ENCODE results near the gene FCN1.

Gene FCN1

GRCh38 chr9:134913713-134914500 is 3.8 kb downstream of the FCN1 start:
- DNase-seq (ENCODE audit: low read depth), result no peak

DNA sequence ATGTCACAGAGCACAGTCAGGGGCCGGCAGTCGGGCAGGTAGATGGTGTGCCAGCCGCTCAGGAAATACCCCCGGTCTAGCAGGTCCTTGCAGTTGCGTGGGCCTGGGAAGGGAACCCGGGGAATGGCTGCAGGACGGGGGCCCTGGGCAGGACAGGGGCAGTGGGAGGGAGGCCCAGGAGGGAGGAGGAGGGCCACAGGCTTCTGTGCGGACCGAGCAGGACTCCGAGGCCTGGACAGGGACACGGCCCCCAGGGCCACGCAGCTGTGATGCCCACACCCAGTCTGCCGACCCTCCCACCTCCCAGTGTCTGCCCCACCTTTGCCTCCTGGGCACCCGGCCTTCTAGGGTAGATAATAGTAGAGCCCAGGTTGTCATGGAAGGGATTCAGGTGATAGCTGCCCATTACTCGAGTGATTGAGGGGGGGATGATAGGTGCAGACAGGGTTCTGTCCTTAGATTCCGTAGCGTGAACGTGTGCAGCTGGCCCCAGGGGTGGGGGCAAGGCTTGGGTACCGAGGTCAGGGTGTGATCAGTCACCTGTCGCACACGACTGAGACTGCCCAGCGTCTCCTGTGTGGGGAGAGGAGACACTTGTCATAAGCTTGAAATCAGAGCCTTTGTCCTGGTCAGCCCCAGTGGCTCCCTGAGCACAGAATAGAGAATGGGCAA is 4.5 kb downstream of the FCN1 start:
- no peak for DNase-seq (ENCODE audit: low read depth)

- DNase-seq (ENCODE audit: low read depth), result no peak
These were observed 5.4 kb downstream of the FCN1 start for GRCh38 chr9:134912126-134912840.

DNA sequence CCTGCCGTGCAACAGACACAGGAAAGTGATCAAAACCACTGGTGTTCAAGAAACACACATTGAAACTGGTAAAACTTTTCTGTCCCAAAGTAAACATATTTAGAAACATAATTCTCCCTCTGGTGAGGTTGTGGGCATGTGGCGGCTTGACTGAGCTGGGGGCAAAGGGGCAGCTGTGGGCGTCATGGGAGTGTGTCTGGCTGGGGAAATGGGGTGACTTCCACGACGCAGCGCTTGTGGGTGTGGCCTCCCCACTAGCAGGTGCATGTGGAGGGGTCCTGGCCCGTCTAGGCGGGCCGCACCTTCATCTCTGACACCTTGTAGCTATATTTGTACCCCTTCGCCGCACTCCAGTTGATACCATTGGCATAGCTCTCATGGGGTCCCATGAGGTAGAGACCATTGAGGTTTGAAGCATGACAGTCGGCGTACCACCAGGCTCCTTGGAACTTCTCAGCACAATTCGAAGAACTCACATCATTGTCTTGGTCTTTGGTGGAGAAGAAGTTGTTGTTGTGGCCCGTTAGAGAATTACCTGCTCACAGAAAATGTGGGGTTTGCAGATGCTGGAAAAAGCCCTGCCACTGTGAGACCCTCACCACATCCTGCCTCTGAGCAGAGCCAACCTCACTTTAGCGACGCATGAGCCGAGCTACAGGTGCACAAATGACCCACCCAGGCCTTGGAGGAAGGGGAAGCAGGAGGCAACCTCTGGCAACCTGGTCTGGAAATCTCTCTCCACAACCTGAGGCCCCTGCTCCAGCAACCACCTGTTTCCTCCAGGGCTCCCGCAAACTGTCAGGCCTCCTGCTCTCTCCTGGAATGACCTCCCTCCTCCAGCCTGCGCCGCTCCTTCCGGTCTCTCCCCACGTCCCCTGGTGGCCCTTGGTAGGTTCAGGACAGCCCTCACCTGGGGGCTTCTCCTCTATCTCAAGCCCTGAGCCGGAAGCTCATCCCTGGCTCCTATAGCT is 7.9 kb downstream of the FCN1 start:
- no peak for DNase-seq (ENCODE audit: low read depth)

DNA sequence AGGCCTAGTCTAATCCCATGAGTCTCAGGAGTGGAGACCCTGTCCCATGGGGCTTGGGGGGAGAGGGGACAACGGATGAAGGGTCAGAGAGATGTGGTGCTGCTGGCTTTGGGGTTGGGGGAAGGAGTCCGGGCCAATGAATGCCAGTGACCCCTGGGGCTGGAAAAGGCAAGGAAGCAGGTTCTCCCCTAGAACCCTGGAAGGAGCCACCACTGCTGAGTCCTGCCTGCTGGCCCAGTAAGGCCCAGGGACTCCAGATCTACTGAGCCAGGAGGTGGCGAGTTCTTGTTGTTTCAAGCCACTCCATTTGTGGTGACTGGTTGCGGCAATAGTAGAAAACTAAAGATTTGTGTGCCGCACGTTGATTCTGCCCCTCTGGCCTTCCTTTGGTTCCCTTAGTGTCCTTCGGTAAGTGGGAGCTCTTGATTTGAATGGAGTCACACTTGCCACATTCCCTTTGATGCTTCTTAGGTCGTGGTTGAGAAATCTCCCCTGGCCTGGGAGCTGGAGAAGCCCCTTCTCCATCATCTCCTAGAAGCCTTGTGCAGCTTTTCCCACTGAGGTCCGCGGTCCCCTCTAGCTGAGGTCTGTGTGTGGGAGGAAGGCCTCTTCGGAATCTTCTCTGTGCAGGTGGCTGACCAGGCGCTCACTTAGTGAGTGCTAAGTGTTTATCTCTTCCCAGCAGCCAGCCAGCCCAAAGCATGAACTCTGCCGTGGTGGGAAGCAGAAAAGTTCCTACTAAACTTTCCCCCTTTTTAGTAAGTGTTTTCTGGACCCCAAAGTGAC is 9.0 kb downstream of the FCN1 start:
- DNase-seq (ENCODE audit: low read depth), result no peak

DNA sequence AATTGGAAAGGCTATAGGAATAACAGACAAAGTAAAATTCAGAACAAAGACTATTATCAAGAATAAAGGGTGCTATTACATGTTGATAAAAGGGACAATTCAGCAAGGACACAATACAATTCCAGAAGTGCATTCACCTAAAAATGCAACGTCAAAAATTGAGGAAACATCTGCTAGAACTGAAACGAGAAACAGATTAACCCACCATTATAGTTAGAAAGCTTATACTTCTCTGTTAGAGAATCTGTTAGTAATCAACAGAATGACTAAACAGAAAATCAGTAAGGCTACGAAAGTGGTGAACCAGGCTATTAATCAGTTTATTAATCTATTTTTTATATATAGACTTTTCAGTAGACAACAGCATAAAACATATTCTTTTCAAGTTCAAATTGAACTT is 14.8 kb downstream of the FCN1 start:
- DNase-seq (ENCODE audit: low read depth), result no peak

DNA sequence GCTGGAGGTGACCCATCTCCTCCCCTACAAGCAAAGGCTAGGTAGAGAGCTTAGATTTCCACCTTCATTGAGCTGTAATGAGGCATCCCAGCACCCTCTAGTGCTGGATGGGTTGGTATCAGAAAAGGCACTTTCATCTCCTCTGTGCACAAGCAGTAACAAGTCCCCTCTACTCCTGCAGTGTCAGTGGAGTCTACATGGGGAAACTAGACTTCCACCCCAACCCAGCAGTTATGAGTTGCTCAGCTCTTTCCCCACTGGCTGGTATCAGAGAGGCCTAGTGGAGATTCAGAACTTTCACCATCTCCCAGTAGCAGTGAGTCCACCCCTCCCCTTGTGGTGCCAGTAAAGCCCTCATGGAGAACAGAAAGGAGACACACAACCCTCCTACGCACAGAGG is 17.9 kb downstream of the FCN1 start:
- no peak for DNase-seq (ENCODE audit: low read depth)

GRCh38 chr9:134899168-134899567 is 18.5 kb downstream of the FCN1 start:
- DNase-seq (ENCODE audit: low read depth), result no peak

DNA sequence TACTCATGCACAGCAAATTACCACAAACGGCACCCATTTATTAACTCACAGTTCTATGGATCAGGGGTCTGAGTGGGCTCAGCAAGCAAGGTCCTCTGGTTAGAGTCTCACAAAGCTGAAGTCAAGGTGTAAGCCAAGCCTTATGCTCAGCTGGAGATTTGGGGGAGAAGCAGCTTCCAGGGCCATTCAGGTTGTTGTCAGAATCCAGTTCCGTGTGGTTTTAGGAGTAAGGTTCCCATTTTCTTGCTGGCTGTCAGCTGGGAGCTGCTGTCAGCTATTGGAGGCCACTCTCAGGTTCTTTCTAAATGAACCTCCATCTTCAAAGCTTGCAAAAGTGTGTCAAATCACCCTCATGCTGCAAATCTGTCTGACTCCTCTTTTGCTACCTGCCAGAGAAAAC is 19.4 kb downstream of the FCN1 start:
- DNase-seq (ENCODE audit: low read depth), result no peak

GRCh38 chr9:134897584-134898170 is 20.0 kb downstream of the FCN1 start:
- no peak for DNase-seq (ENCODE audit: low read depth)

DNA sequence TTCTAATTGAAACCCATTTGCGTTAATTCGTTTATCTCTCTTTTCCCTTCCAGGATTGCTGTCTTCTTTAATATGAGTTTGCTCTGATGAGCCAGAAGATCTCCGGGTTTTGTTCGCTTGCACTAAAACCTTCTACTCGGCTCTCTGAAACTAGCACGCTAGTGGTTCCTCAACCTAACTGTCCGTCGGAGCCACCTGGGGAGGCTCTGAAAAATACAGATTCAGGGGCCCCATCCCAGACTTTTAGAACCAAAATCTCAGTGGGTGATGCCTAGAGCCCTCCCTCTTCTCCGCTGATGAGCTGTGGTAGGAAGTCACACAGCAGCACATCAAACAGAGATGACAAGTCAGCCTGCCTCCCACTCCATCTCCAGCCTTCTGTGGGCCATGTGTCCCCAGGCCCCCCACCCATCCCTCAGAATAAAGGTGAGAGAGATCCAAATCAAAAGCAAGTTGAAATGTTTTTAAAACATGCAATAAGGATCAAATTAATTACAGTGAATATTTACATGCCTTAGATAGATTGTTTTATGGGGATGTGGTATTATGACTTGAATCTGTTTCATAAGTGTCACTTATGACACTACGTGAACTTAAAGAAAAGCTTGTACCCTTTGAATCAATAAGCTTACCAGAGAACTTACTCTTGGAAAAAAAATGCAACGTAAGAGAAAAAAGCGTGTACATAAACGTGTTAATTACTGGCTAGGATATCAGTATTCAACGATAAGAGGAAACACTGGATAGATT is 20.7 kb downstream of the FCN1 start:
- DNase-seq (ENCODE audit: low read depth), result no peak

DNA sequence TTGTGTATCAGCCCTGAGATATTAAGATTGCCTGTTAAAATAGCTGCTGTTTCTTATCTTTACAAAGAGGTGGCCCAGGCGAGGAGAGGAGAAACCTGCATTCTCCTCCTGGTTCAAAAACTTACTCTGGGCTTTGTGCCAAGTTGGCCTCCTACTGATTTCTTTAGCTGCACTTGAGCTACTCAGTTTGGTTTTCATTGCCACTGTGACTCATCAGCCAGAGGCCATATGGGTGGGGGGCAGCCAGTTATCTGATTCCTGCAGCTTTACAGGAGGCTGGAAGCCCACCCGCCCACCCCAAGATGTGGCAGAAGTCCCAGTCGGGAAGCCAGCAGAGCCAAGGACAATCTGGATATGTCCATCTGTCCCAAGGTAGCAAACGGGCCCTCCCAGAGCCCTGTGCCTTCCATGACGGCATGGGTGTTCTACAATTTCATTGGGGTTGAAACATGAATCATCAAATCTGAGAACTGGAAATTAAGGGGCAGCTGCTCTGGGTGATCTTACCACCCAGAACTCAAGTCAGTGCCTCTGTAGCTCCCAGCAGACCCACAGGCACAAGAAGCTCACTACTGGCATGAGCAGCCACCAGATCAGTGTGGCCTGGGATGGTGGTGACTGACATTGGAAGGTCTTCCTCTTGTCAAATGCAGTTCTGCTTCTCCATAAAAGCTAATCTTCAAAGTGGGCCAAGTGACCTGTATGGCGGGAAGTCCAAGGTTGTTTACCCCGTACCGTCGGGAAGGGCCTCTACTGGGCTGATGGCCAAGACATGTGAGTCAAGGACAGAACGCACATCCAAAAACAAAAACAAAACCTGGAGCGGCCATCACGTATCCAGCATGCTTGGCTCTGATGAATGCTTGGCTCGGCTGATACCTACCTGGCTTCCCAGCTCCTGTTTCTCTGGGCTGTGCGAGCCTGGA is 21.5 kb downstream of the FCN1 start:
- DNase-seq (ENCODE audit: low read depth), result peak; percentile 12

- no peak for DNase-seq (ENCODE audit: low read depth)
These were observed 22.2 kb downstream of the FCN1 start for GRCh38 chr9:134895567-134895907.

DNA sequence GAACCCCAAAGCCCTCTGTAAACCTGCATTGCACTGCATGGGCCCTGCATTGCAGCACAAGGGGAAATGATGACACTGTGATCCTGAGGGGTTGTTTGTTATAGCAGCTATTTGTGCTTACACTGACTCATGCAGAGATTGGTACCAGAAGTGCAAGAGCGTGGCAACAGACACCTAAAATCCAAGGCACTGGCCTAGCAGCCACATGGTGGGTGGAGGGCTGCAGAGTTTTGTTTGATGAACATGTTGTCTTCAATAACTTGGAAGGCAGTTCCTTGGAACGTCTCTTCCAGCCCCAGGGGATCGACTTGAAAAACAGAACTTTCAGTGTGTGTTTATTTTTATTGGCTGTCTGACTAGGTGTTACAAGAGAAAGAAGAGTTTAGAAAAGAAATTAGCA is 22.6 kb downstream of the FCN1 start:
- no peak for DNase-seq (ENCODE audit: low read depth)

DNA sequence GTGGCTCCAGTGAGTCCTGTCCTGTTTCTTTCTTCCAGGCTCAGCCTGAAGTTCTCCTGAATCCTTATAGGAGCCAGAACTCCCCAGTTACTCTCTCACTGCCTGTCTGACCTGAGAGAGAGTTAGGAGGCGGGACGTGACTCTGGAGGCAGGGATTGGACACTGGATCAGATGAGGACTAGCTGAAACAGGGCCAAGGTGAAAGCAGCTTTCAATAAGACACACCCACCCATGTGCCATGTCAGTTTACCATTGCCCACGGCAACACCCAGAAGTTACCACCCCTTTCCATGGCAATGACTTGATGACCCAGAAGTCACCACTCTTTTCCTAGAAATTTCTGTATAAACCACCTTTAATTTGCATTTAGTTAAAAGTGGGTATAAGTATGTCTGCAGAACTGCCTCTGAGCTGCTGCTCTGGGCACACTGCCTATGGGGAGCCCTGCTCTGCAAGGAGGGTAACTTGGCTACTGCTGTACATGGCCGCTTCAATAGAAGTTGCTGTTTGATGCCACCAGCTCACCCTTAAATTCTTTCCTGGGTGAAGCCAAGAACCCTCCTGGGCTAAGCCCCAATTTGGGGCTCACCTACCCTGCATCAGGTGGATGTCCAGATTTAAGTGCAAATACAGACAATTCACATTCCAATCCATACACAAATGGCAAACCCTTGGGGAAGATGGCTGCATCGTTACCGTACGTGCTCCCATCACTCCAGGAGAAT is 23.4 kb downstream of the FCN1 start:
- DNase-seq (ENCODE audit: low read depth), result no peak

- no peak for DNase-seq (ENCODE audit: low read depth)
These were observed 24.8 kb downstream of the FCN1 start for GRCh38 chr9:134892820-134893420.

DNA sequence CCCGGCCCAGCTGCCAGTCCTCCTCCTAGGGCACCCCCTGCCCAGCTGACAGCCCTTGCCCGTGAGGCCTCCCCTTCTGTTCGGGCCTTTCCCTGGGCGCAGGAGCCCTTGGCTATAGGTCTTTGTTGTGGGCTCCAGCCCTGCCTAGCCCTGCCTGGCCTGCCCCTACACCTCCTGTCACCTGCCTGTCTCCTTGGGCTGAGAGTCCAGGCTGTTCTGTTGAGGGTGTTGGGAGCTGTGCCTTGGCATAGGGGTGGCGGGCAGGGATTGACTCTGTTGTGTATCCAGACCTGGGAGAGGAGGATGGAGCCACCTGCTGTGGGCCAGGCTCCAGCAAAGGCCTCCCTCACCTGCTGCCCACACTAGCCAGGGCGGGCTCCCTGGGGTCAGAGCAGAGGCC is 25.5 kb downstream of the FCN1 start:
- DNase-seq (ENCODE audit: low read depth), result no peak

DNA sequence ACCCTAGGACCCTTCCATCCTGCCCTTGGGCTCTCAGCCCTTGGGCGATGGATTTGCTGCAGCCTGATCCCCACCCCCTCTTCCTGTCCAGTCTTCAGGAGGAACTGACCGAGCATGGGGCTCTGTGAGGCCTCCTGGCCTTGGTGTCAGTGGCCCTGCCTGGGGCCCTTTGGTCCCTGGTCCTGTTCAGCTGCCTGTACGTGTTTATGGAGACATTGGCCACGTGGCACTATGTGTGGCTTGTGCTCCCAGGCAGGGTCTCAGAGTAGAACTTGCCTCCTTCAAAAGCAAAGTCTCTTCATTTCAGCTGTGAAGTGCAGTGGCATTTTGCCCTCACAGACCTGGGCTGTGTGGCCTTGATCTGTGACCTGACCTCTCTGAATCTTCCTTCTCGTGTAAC is 26.0 kb downstream of the FCN1 start:
- no peak for DNase-seq (ENCODE audit: low read depth)
